GM12878 (cell line): Measurements from ENCODE around the gene ATRNL1. TPM values are rescaled to one million over a fixed set of nuclear protein-coding genes. Genes with fewer than 3 reads are reported as not detected.

Source experiments
- ATAC-seq: fragments of 200-7000 bp; cut with Tn5 transposase; 3 replicates; pipeline ENCODE4 v1.9.1; 2020; ENCODE audit warnings: mild to moderate bottlenecking, moderate library complexity
- BruUV-seq: library from RNA; stranded (reverse); fragments of 400-500 nt; replicated peaks from 2 replicates; lab custom pipeline; 2021; lab: Mats Ljungman, UMichigan
- CTCF ChIA-PET: fragments of 300-600 bp; sonication (Branson Sonifier 250); formaldehyde crosslinking; extraction: SDS; loops from one replicate; lab custom pipeline; 2021; ENCODE audit warnings: inconsistent platforms; lab: Yijun Ruan, JAX
- POLR2A ChIA-PET: fragments of 350-600 bp; formaldehyde crosslinking; extraction: SDS; loops from one replicate; lab custom pipeline; 2021; ENCODE audit warnings: inconsistent platforms; lab: Charles Lee
- RAD21 ChIA-PET: fragments of 300-600 bp; sonication (Branson Sonifier 250); formaldehyde crosslinking; loops from one replicate; lab custom pipeline; 2023; ENCODE audit warnings: antibody characterized with exemption; ENCODE audit not compliant: unreplicated experiment; lab: Charles Lee
- SMC1A ChIA-PET: fragments of 300-600 bp; sonication (Branson Sonifier 250); formaldehyde crosslinking; loops from one replicate; lab custom pipeline; 2023; ENCODE audit not compliant: unreplicated experiment, uncharacterized antibody; lab: Charles Lee
- DNase-seq: peaks from one replicate; pipeline ENCODE4 v3.0.0-alpha.2; 2011; ENCODE audit warnings: low read depth, low spot score
- FAIRE-seq: peaks from 3 replicates; lab custom pipeline; 2011; peaks lifted over from hg19 to GRCh38; lab: Jason Lieb, UNC
- H2AFZ ChIP-seq: 2 replicates; pipeline ENCODE4 v1.6.0; 2011; ENCODE audit warnings: low read depth, low read length, control low read depth; ENCODE audit not compliant: control insufficient read depth
- H3K27ac ChIP-seq: 2 replicates; pipeline ENCODE4 v1.5.1; 2011; ENCODE audit warnings: control low read depth; ENCODE audit not compliant: control insufficient read depth, insufficient read depth
- H3K27me3 ChIP-seq, 2 experiments: replicated peaks in 1 of 2; 2 replicates each; pipeline versions ENCODE4 v1.6.0 to v1.6.1; 2011; ENCODE audit warnings: low read length in 1 of 2; ENCODE audit not compliant: control insufficient read depth in 2 of 2, insufficient read depth in 2 of 2
- H3K36me3 ChIP-seq, 2 experiments: 2 replicates each; pipeline ENCODE4 v1.5.1; 2011; ENCODE audit warnings: low read length in 1 of 2; ENCODE audit not compliant: control insufficient read depth in 2 of 2, insufficient read depth in 2 of 2
- H3K4me1 ChIP-seq: 2 replicates; pipeline ENCODE4 v1.6.1; 2011; ENCODE audit warnings: mild to moderate bottlenecking, low read length, moderate library complexity, mixed read lengths; ENCODE audit not compliant: control insufficient read depth, insufficient read depth
- H3K4me2 ChIP-seq: 2 replicates; pipeline ENCODE4 v1.6.0; 2011; ENCODE audit warnings: control low read depth; ENCODE audit not compliant: control insufficient read depth, insufficient read depth
- H3K4me3 ChIP-seq: fragments of 200-600 bp; sonication (generic); 2 replicates; pipeline ENCODE4 v1.5.1; 2016
- H3K79me2 ChIP-seq: 2 replicates; pipeline ENCODE4 v1.6.0; 2011; ENCODE audit warnings: low read length; ENCODE audit not compliant: control insufficient read depth, insufficient read depth
- H3K9ac ChIP-seq: 2 replicates; pipeline ENCODE4 v1.8.0; 2011; ENCODE audit warnings: low read length, control low read depth, mixed read lengths; ENCODE audit not compliant: control insufficient read depth, insufficient read depth
- H3K9me3 ChIP-seq: replicated peaks from 3 replicates; pipeline ENCODE4 v1.5.1; 2011; ENCODE audit warnings: mild to moderate bottlenecking, low read length; ENCODE audit not compliant: control insufficient read depth, insufficient read depth
- H4K20me1 ChIP-seq: 2 replicates; pipeline ENCODE4 v1.6.0; 2011; ENCODE audit not compliant: control insufficient read depth, insufficient read depth
- BRCA1 ChIP-seq: IDR thresholded peaks from 2 replicates; pipeline ENCODE4 v1.6.1; 2011; ENCODE audit warnings: low read depth, low read length, improper control_type of control experiment
- CBX3 ChIP-seq: fragments of 200-600 bp; sonication (generic); IDR thresholded peaks from 2 replicates; pipeline ENCODE4 v1.6.1; 2016; ENCODE audit warnings: low read depth, borderline replicate concordance
- LARP7 ChIP-seq: fragments of 450-650 bp; IDR thresholded peaks from 2 replicates; pipeline ENCODE4 v1.6.1; 2017; ENCODE audit warnings: mild to moderate bottlenecking
- PAX8 ChIP-seq: fragments of 450-650 bp; IDR thresholded peaks from 2 replicates; pipeline ENCODE4 v1.6.1; 2017; ENCODE audit warnings: mild to moderate bottlenecking, moderate library complexity
- RELB ChIP-seq: fragments of 450-650 bp; IDR thresholded peaks from 2 replicates; pipeline ENCODE4 v1.6.1; 2017; ENCODE audit warnings: low read depth, mild to moderate bottlenecking, moderate library complexity
- SMAD5 ChIP-seq: IDR thresholded peaks from 2 replicates; pipeline ENCODE4 v1.6.1; 2016; ENCODE audit warnings: antibody characterized with exemption, low read depth
- SREBF1 ChIP-seq: IDR thresholded peaks from 2 replicates; pipeline ENCODE4 v1.6.1; 2012; ENCODE audit warnings: mild to moderate bottlenecking, low read length
- SRF ChIP-seq, 2 experiments: IDR thresholded peaks; 2 replicates each; pipeline ENCODE4 v1.6.1; 2011; ENCODE audit warnings: low read depth in 2 of 2, low read length in 2 of 2, mild to moderate bottlenecking in 1 of 2, moderate library complexity in 1 of 2
- ZNF274 ChIP-seq: IDR thresholded peaks from one replicate; pipeline ENCODE4 v1.8.0; 2011; ENCODE audit not compliant: insufficient read length, insufficient read depth
- ZNF622 ChIP-seq: fragments of 450-650 bp; IDR thresholded peaks from 2 replicates; pipeline ENCODE4 v1.6.1; 2017; ENCODE audit warnings: mild to moderate bottlenecking, inconsistent platforms
- ZSCAN29 ChIP-seq: fragments of 450-650 bp; IDR thresholded peaks from 2 replicates; pipeline ENCODE4 v1.6.1; 2017; ENCODE audit warnings: mild to moderate bottlenecking, moderate library complexity
- WGBS: methylation state at CpG from one replicate; pipeline ENCODE4 v1.1.6; 2016; ENCODE audit warnings: low lambda C conversion rate; ENCODE audit not compliant: insufficient replicate concordance, insufficient coverage; ENCODE audit errors: missing lambda C conversion rate; 5-methylcytosine and 5-hydroxymethylcytosine counted together
- in situ Hi-C: fragments of 300-500 bp; cut with MboI; formaldehyde crosslinking; loops from 9 replicates; pipeline ENCODE4 v1.14.3; 2018; ENCODE audit warnings: mixed read lengths
- intact Hi-C: fragments of 100-400 bp; cut with micrococcal nuclease; formaldehyde crosslinking; loops from one replicate; pipeline ENCODE4 v1.14.2; 2022; ENCODE audit not compliant: unreplicated experiment
- polyA plus RNA-seq, 11 experiments: library from polyadenylated mRNA; depleted of rRNA in 4 of 11; unstranded in 6 of 11; stranded (reverse) in 5 of 11; fragments of >200 nt; fragmentation: Nextera tagmentation in 4 of 11; fragmentation: Illumina TruSeq in 1 of 11; extraction: Ambion mirVana in 4 of 11; extraction: Trizol in 1 of 11; gene quantifications; 1 replicate in 1 of 11; 2 replicates in 10 of 11; pipeline versions ENCODE4 v1.2.1 to v1.2.3, GENCODE V29; 2011 to 2016; ENCODE audit warnings: inconsistent platforms in 2 of 11, missing spikeins in 2 of 11, low read depth in 1 of 11
- total RNA-seq, 4 experiments: library from RNA; depleted of rRNA in 3 of 4; stranded (reverse); fragments of >200 nt in 3 of 4; fragmentation: Illumina TruSeq in 1 of 4; extraction: Trizol in 1 of 4; gene quantifications; 2 replicates each; pipeline versions ENCODE4 v1.2.1 to v1.2.3, GENCODE V29; 2013 to 2021
- TF ChIP-seq, protein P1 (sequence below): IDR thresholded peaks from 2 replicates; pipeline ENCODE4 v1.6.1; 2012; ENCODE audit warnings: improper control_type of control experiment, low read depth, low read length; ENCODE audit not compliant: insufficient replicate concordance

The ATRNL1 gene
- total and polyA plus RNA-seq, 10 of the 15 experiments (the other 5 are each of a cell fraction or from before 2014, with no cell fraction given): 0.03 to 1.4 (median 0.34) TPM

GRCh38 chr10:115073796-115074195 lies 19.4 kb upstream of the ATRNL1 start:
- ChIA-PET SMC1A (no interaction called here), CTCF (no interaction called here), RAD21 (no interaction called here), POLR2A (no interaction called here)
- Histone ChIP-seq H3K36me3 (no peaks in the 10 kb centered on the region), H3K79me2 (no peaks in the 10 kb centered on the region), H3K4me3 (no peak overlapping the region), H3K9ac (no peak overlapping the region), H3K4me1 (no peaks in the 10 kb centered on the region), H3K9me3 (no peaks in the 10 kb centered on the region), H4K20me1 (no peaks in the 10 kb centered on the region), H3K27me3 (no peaks in the 10 kb centered on the region), H3K27ac (no peak overlapping the region), H2AFZ (no peak overlapping the region), H3K4me2 (no peak overlapping the region)
- DNase-seq (no peak), ATAC-seq (no peak), FAIRE-seq (no peak)
- intact Hi-C loops (no loop called here), in situ Hi-C loops (no loop called here)
- 0% methylated on average over 1 of the region's 1 CpG for WGBS
- no peak for TF ChIP-seq PAX8
- no peak for TF ChIP-seq CBX3
- TF ChIP-seq BRCA1: no peak
- BruUV-seq: no TSS peak

- RAD21 ChIA-PET: no interaction called here
- CTCF ChIA-PET: interaction anchor here (0.5 kb wide), 1 partner anchor 20 kb away, joined by 3 read pairs; no protein-coding TSS in a partner anchor
- Histone ChIP-seq H3K36me3 (no peaks in the 10 kb centered on the region), H3K79me2 (no peaks in the 10 kb centered on the region), H3K27me3 (no peaks in the 10 kb centered on the region), H4K20me1 (no peaks in the 10 kb centered on the region), H3K27ac (no peak overlapping the region), H2AFZ (no peak overlapping the region), H3K9ac (no peak overlapping the region), H3K4me3 (no peak overlapping the region), H3K4me2 (no peak overlapping the region), H3K4me1 (no peaks in the 10 kb centered on the region), H3K9me3 (no peaks in the 10 kb centered on the region)
- POLR2A ChIA-PET: no interaction called here
- SMC1A ChIA-PET: no interaction called here
- no peak for DNase-seq
- in situ Hi-C loops: no loop called here
- TF ChIP-seq, protein P1, sequence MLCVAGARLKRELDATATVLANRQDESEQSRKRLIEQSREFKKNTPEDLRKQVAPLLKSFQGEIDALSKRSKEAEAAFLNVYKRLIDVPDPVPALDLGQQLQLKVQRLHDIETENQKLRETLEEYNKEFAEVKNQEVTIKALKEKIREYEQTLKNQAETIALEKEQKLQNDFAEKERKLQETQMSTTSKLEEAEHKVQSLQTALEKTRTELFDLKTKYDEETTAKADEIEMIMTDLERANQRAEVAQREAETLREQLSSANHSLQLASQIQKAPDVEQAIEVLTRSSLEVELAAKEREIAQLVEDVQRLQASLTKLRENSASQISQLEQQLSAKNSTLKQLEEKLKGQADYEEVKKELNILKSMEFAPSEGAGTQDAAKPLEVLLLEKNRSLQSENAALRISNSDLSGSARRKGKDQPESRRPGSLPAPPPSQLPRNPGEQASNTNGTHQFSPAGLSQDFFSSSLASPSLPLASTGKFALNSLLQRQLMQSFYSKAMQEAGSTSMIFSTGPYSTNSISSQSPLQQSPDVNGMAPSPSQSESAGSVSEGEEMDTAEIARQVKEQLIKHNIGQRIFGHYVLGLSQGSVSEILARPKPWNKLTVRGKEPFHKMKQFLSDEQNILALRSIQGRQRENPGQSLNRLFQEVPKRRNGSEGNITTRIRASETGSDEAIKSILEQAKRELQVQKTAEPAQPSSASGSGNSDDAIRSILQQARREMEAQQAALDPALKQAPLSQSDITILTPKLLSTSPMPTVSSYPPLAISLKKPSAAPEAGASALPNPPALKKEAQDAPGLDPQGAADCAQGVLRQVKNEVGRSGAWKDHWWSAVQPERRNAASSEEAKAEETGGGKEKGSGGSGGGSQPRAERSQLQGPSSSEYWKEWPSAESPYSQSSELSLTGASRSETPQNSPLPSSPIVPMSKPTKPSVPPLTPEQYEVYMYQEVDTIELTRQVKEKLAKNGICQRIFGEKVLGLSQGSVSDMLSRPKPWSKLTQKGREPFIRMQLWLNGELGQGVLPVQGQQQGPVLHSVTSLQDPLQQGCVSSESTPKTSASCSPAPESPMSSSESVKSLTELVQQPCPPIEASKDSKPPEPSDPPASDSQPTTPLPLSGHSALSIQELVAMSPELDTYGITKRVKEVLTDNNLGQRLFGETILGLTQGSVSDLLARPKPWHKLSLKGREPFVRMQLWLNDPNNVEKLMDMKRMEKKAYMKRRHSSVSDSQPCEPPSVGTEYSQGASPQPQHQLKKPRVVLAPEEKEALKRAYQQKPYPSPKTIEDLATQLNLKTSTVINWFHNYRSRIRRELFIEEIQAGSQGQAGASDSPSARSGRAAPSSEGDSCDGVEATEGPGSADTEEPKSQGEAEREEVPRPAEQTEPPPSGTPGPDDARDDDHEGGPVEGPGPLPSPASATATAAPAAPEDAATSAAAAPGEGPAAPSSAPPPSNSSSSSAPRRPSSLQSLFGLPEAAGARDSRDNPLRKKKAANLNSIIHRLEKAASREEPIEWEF: no peak
- TF ChIP-seq SRF (IDR thresholded peaks at IDR 0.05; ENCODE audit: low read depth in 2 of 2, low read length in 2 of 2) (no peak), ZNF622 (no peak), SMAD5 (no peak), ZSCAN29 (no peak), RELB (no peak), SREBF1 (no peak), LARP7 (no peak), ZNF274 (no peak)
- BruUV-seq: no TSS peak
- no peak for FAIRE-seq
- 23% methylated on average over 2 of the region's 2 CpGs for WGBS
- ATAC-seq: no peak
- intact Hi-C loops: no loop called here
Observed at GRCh38 chr10:115082506-115082905, 10.7 kb upstream of the ATRNL1 start.
